Activated T-cell treated with anti-CD3 and anti-CD28 coated beads for 48 hours (primary cell): Measurements from ENCODE around the gene MPHOSPH9.

ENCODE experiments used
- DNase-seq: peaks from one replicate; pipeline ENCODE4 v3.0.0-alpha.2; 2020; ENCODE audit warnings: low read depth

Gene MPHOSPH9

DNA sequence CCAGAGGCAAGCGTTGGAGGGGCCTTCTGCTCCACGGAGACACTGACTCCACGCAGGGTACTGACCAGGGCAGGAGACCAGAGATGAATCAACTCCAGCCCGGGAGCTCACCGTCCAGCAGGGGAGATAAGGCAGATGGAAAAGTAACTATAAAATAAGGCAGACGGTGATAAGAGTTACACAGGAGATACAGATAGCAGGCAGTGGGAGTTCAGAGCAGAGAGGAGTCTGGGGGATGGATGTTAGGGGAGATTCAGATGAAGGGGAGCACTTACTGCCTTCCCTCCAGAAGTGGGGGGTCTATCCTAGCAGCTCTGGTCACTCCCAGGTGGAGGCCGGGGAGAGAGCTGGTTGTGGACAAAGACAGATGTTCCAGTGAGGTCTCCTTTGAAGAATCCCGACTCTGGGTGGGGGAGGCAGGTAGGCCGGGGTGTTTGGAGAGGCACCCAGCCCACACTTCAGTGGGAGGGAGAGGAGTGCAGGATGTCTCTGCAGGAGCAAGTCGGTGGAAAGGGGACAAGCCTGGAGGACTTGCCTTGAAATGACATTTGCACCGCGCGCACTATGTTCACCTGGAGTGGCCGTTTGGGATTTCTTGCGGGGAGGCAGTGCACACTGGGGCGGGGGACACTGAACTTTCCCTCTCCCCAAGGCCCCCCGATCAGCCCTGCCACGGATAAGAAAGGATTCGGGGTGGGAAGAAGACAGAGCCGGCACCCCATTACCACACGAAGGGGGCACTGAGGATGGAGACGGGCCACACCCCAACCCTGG, 83.3 kb downstream of the MPHOSPH9 start:
- DNase-seq: no peak

- no peak for DNase-seq
Observed at GRCh38 chr12:123149088-123149487, 83.9 kb downstream of the MPHOSPH9 start.

GRCh38 chr12:123148655-123149054, 84.3 kb downstream of the MPHOSPH9 start:
- DNase-seq: no peak

DNA sequence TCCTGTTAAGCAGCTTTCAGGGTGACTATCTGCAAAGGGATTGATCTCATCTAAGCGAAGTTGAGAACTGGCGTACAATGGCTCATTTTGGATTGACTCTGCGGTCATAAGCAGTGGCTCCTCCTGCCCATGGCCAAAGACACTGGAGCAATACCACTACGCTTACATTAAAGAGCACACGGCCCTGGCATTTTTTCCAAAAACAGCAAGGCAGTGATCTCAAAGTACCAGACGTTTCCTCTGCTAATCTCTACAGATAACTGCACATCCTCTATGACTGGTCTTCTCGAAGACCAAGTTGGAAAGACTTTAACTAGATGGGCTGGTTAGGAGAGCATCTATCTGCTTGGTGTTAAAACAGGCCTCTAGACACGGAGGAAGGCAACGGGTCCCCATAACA, 84.7 kb downstream of the MPHOSPH9 start:
- DNase-seq: no peak

- DNase-seq: no peak
Observed at GRCh38 chr12:123145211-123145610, 87.7 kb downstream of the MPHOSPH9 start.

- DNase-seq: no peak
Observed at GRCh38 chr12:123143736-123144461, 89.0 kb downstream of the MPHOSPH9 start.

DNA sequence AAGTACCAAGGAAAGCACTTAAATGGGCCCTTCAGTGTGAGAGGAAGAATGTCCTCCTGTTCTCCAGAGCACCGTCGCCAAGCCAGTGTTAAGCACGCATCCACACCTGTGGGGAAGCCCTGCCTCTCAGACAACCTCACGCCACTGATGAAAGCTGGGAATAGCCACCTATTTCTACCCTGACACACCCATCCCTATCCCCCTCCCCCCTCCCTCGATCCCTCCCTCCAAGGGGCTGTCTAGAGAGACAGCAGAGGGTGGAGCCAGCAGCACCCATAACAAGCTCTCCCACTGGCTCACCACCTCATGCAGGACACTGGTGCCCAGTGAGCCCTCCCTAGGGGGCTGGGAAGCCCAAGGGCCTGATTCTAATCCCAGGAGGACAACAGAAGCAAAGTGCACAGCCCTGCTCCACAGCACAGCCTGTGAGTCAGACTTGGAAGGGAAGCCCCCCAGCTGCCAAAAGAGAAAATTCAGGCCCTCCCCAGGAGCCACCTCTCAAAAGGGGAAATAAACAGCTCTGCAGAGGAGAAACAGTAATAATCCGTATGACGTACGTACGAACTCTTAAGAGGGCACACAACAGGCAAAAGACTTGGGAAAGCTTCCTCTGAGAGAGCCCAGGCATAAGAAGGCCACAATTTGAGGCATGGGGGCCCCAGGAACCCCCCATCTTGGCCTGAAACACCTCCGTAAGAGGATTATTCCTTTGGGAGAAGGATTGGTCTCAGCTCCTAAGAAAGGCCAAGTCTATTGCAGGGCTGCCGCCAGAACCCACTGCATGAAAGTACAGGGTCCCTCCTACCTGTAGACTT, 89.8 kb downstream of the MPHOSPH9 start:
- no peak for DNase-seq

- DNase-seq: no peak
Observed at GRCh38 chr12:123142518-123142840, 90.5 kb downstream of the MPHOSPH9 start.

DNA sequence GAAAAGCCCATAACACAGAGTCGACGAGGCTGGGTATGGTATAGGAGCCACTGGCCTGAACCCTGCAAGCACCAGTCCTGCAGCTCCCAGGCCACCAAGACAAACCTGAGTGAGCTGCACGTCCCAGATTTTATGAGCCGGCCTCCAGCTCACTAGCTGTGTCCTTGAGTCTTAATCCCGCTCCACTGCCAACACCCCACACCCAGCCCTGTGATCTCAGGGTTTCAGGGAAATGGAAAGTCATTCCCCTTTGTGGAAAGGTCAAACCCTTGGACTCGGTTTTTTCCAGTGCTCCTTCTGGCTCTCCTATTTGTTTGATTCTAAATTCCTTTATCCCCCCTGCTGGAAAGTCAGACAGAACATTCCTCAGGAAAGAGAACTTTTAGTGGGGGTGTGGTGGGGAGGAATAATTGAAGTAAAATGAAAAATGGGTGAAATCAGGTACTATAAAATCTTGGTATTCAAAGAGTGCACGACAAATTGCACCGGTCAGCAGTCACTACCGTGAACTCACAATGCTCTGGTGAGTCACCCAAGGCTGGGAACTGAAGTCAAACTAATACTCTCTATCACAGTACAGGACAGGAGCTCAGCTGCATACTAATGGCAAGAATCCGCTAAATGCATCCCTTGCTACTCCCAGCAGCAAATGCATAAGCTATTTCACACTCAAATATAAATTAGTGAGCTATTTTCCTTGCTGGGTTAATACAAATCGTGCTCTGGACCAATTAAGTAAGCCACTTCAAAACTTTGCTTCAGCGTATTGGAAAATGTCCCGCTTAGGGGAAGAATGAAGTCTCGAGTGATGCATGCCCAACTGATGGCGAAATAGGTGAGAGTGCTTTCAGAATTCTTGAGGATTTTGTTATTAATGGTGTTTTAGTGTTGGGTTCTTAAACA, 91.1 kb downstream of the MPHOSPH9 start:
- DNase-seq: no peak

DNA sequence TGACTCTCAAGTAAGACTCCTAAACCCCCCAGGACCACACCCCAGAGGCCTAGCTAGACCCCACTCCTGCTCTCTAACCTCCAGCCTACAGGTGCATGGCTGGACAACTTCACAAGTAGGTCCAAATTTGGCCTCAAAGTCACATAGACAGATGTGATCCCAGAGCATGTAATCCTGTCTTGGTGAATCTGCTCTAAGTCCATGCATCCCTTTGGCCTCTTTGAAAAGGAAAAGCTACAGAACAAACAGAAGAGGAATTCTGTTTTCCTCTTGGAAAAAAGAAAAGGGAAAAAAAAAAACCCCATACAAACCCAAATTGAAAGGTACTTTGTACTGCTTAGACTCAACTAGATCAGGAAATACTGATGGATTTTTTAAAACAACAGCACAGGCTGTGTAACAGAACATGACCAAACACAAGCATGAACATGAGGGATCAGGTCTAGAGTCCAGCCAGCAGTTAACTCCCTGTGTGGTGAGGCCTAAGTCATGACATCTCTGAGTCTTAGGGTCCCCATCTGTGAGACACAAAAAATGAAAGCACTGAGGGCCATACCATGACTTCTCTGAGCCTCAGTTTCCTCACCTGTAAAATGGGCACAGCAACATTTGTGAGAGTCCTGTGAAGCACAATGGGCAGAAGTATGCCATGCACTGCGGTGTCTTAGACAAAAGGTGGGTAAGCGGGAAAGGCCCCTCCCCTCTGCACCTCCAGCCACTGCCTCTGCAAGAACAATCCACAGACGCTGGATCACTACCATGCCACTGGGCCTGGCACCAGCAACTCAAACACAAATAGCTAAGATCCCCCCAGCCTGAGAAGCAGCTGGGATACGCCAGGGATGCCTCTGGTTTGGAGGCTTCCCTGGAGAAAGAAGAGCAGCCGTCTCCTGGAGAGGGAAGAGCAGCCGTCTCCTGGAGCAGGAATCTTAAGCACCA, 92.0 kb downstream of the MPHOSPH9 start:
- DNase-seq: no peak

DNA sequence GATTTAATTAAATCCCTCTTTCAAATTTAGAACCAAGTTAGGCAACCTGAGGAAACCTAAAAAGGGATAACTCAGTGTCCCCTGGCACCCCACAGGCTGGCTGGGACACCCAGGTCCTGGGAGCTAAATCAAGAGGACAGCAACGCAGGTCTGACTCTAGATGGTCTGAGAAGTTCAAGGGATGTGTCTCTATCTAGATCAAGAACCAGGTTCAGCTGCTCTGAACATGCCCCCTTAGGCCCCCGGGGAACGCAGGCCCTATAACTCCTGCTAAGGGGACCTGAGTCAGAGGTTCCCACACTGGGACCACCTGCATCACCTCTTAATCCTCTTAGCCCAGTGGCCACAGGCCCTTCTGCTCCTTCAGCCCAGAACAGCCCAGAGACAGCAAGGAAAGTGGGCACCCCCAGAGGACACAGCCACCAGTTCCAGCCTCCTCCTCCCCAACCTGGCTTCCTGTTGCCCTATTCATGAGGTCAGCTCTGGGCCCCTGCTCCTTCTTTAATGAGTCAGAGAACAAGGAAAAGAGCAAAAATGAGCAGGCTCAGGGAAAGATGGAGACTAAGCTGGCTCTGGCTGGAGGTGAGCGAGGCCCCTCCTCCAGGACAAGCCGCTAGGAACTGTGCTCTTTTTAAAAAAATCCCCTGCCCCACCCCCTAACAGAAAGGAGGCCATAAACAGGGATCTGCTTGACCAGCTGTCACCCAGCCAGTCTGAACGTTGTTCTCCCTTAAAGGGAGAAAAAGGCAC, 92.8 kb downstream of the MPHOSPH9 start:
- DNase-seq: no peak

GRCh38 chr12:123135688-123136087, 97.3 kb downstream of the MPHOSPH9 start:
- no peak for DNase-seq

GRCh38 chr12:123134826-123135225, 98.1 kb downstream of the MPHOSPH9 start:
- no peak for DNase-seq

DNA sequence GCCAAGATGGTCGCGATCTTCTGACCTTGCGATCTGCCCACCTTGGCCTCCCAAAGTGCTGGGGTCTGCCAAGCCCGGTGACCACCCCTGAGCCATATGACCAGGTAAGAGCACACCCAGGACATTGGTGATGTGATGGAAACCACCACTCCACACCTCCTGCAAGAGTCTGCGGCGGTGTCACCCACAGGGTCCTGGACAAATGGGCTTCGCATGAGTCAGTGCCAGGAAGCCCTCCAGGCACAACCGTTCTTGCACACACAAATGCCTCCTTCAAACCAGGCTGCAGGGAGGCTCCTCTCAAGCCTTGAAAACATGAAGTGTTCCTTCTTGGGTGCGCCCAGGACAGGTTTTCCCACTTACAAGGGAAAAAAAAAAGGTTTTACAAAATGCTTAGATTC, 98.7 kb downstream of the MPHOSPH9 start:
- no peak for DNase-seq

DNA sequence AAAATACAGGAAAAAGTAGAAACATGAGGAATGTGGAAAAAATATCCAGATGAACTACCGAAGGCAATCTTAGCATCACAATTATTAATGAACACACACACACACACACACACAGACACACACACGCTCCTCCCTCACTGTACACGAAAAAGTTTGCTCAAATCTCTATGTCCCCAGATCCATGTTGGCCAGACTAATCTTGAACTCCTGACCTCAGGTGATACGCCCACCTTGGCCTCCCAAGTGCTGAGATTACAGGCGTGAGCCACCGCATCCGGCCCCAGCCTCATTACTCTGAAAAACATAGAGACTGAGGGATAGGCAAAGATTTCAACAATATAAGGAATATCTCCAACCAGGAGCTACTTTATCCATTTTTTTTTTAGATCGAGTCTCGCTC, 99.2 kb downstream of the MPHOSPH9 start:
- no peak for DNase-seq

- DNase-seq: no peak
Observed at GRCh38 chr12:123132951-123133619, 99.9 kb downstream of the MPHOSPH9 start.

- no peak for DNase-seq
Observed at GRCh38 chr12:123131879-123132402, 101.0 kb downstream of the MPHOSPH9 start.

DNA sequence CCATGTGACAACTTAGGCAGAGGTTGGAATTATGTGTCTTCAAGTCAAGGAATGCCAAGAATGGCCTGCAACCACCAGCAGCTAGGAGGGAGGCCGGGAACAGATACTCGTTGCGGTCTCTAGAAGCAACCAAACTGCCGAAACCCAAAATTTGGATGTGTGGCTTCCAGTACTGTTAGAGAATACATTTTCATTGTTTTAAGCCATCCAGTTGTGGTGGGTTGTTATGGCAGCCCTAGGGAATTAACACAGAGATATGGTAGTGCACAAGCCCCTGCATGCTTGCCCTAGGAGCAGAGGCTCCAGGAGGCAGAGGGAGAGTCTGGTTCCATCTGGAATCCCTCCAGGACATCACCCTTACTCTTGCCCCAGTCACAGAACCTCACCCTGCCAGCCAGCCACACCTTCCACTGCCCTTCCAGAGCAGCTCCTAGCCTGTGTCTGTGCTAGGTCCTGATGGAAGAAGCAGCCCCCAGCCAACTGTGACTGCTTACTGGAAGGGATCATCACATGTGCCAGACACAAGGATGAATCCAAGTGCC, 101.6 kb downstream of the MPHOSPH9 start:
- DNase-seq: no peak

DNA sequence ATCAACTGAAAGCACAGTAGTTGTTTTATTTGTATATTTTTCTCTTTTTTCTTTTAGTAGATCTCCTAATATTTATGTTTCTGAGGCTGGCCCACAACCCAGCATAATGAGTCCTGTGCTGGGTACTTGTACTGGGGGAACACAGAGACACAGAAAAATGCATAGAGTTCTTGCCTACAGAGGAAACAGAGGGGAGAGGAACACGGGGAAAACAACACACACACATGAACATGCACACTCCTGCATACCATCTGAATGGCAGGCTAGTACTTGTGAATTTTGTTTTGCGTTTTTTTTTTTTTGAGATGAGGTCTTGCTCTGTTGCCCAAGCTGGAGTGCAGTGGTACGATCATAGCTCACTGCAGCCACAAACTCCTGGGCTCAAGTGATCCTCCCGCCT, 103.3 kb downstream of the MPHOSPH9 start:
- DNase-seq: no peak
